Neural progenitor cell (in vitro differentiated cells): ENCODE data around the gene SH3GL1. TPM values are rescaled to one million over a fixed set of nuclear protein-coding genes. Genes with fewer than 3 reads are reported as not detected.

Experiments used
- DNase-seq: peaks from one replicate; pipeline ENCODE4 v3.0.0-alpha.2; 2016; ENCODE audit warnings: low spot score
- H2AFZ ChIP-seq: fragments of 200-600 bp; sonication (generic); replicated peaks from 2 replicates; pipeline ENCODE4 v1.6.1; 2016; ENCODE audit warnings: antibody characterized with exemption
- H3F3A ChIP-seq: fragments of 200-600 bp; sonication (generic); 2 replicates; pipeline ENCODE4 v1.6.1; 2016; ENCODE audit warnings: antibody characterized with exemption, low read depth
- H3K27ac ChIP-seq: fragments of 200-600 bp; sonication (generic); 2 replicates; pipeline ENCODE4 v1.5.1; 2016; ENCODE audit warnings: mild to moderate bottlenecking
- H3K27me3 ChIP-seq: fragments of 200-600 bp; sonication (generic); 2 replicates; pipeline ENCODE4 v1.6.1; 2016; ENCODE audit warnings: mild to moderate bottlenecking, moderate library complexity
- H3K36me3 ChIP-seq: fragments of 200-600 bp; sonication (generic); 2 replicates; pipeline ENCODE4 v1.5.1; 2016
- H3K4me1 ChIP-seq: fragments of 200-600 bp; sonication (generic); 2 replicates; pipeline ENCODE4 v1.6.1; 2016; ENCODE audit warnings: mixed run types
- H3K4me2 ChIP-seq: fragments of 200-600 bp; sonication (generic); 2 replicates; pipeline ENCODE4 v1.6.1; 2016
- H3K4me3 ChIP-seq: fragments of 200-600 bp; sonication (generic); 2 replicates; pipeline ENCODE4 v1.5.1; 2016
- H3K79me2 ChIP-seq: fragments of 200-600 bp; sonication (generic); 2 replicates; pipeline ENCODE4 v1.6.1; 2016; ENCODE audit warnings: low read depth
- H3K9ac ChIP-seq: fragments of 200-600 bp; sonication (generic); 2 replicates; pipeline ENCODE4 v1.6.1; 2016
- H3K9me3 ChIP-seq: fragments of 200-600 bp; sonication (generic); 2 replicates; pipeline ENCODE4 v1.5.1; 2016; ENCODE audit warnings: low read depth
- H4K20me1 ChIP-seq: fragments of 200-600 bp; sonication (generic); 2 replicates; pipeline ENCODE4 v1.6.1; 2016; ENCODE audit warnings: low read depth
- H3K27ac Mint-ChIP-seq: 3 replicates; pipeline ENCODE4 v1.8.0; 2021; ENCODE audit warnings: mixed read lengths
- H3K27me3 Mint-ChIP-seq: 2 replicates; pipeline ENCODE4 v1.8.0; 2022; ENCODE audit warnings: low read depth, mild to moderate bottlenecking, inconsistent platforms, moderate library complexity, mixed read lengths; ENCODE audit not compliant: insufficient read depth
- H3K36me3 Mint-ChIP-seq: 3 replicates; pipeline ENCODE4 v1.8.0; 2021; ENCODE audit warnings: mixed read lengths
- H3K4me1 Mint-ChIP-seq: 3 replicates; pipeline ENCODE4 v1.8.0; 2021; ENCODE audit warnings: mixed read lengths
- H3K4me3 Mint-ChIP-seq: 3 replicates; pipeline ENCODE4 v1.8.0; 2021; ENCODE audit warnings: mild to moderate bottlenecking, moderate library complexity, mixed read lengths
- H3K9me3 Mint-ChIP-seq: 3 replicates; pipeline ENCODE4 v1.8.0; 2020; ENCODE audit warnings: mixed read lengths
- EZH2 ChIP-seq: fragments of 200-600 bp; sonication (generic); IDR thresholded peaks from 2 replicates; pipeline ENCODE4 v1.6.1; 2017; ENCODE audit warnings: antibody characterized with exemption, mild to moderate bottlenecking, moderate library complexity
- EZH2phosphoT487 ChIP-seq: fragments of 200-600 bp; sonication (generic); IDR thresholded peaks from 2 replicates; pipeline ENCODE4 v1.6.1; 2017; ENCODE audit warnings: antibody characterized with exemption
- total RNA-seq: library from RNA; depleted of rRNA; stranded (reverse); fragments of >200 nt; gene quantifications from 2 replicates; pipeline ENCODE4 v1.2.3, GENCODE V29; 2015; ENCODE audit warnings: low replicate concordance
- TF ChIP-seq, protein P1 (sequence below): fragments of 200-600 bp; sonication (generic); IDR thresholded peaks from 2 replicates; pipeline ENCODE4 v1.5.1; 2017; ENCODE audit warnings: antibody characterized with exemption, mild to moderate bottlenecking

SH3GL1 gene
- total RNA-seq, 1 donor from 2014 or later: 25.3 TPM

DNA sequence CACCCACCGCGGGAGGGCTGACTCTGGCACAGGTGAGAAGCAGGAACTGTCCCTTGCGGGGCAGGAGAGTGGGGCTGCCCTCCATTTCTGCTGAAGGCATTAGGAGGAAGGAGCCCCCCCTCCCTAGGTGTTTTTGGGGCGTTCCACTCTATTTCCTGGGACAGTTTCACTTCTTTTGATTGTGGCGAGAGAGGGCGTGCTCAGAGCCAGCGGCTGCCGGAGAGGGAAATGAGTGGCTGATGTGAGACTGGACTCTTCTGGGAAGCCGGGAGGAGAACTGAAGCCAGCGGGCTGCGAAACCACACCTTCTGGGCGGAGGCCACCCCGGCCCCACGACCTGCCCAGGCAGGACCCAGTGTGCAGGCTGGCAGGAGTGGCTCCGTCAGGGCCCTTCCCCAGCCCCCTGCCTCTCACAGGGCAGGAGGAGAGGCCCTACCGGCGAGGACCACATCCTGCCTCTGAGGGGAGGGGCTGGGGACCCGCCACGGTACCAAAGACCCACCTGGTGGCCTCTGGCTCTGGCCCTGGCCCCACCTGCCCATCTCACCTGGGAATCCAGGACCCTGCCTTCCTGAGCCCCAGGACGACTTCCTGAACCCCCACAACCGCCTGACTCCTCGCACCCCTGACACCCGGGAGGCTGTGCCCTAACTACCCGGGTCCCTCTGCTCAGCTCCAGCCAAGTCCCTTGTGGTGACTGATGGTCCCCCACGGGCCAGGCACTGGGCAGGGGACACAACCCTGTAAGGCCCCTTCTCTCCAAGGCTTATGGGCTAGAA, 31.0 kb downstream of the SH3GL1 start:
- peaks cover 2% of the 10 kb centered on the region for H3K36me3 Mint-ChIP-seq
- Histone ChIP-seq H3K9ac (peak overlapping the region; percentile 23), H3F3A (peaks cover 16% of the 10 kb centered on the region), H3K4me1 (peaks cover 17% of the 10 kb centered on the region), H3K4me3 (no peak overlapping the region), H3K79me2 (peaks cover 46% of the 10 kb centered on the region), H3K27me3 (no peaks in the 10 kb centered on the region), H3K36me3 (no peaks in the 10 kb centered on the region), H3K9me3 (no peaks in the 10 kb centered on the region), H4K20me1 (peaks cover 75% of the 10 kb centered on the region), H2AFZ (no peak overlapping the region), H3K4me2 (peak overlapping the region; percentile 40), H3K27ac (peak overlapping the region; percentile 79)
- H3K4me3 Mint-ChIP-seq: peak overlapping the region; percentile 59
- H3K4me1 Mint-ChIP-seq: peaks cover 27% of the 10 kb centered on the region
- DNase-seq: peak; percentile 43
- peak overlapping the region; percentile 83 for H3K27ac Mint-ChIP-seq
- H3K27me3 Mint-ChIP-seq: peaks cover 3% of the 10 kb centered on the region
- no peaks in the 10 kb centered on the region for H3K9me3 Mint-ChIP-seq
- no peak for TF ChIP-seq EZH2
- TF ChIP-seq EZH2phosphoT487: no peak
- TF ChIP-seq, protein P1, sequence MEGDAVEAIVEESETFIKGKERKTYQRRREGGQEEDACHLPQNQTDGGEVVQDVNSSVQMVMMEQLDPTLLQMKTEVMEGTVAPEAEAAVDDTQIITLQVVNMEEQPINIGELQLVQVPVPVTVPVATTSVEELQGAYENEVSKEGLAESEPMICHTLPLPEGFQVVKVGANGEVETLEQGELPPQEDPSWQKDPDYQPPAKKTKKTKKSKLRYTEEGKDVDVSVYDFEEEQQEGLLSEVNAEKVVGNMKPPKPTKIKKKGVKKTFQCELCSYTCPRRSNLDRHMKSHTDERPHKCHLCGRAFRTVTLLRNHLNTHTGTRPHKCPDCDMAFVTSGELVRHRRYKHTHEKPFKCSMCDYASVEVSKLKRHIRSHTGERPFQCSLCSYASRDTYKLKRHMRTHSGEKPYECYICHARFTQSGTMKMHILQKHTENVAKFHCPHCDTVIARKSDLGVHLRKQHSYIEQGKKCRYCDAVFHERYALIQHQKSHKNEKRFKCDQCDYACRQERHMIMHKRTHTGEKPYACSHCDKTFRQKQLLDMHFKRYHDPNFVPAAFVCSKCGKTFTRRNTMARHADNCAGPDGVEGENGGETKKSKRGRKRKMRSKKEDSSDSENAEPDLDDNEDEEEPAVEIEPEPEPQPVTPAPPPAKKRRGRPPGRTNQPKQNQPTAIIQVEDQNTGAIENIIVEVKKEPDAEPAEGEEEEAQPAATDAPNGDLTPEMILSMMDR: no peak

GRCh38 chr19:4368128-4368820, 32.1 kb downstream of the SH3GL1 start:
- peaks cover 2% of the 10 kb centered on the region for H3K36me3 Mint-ChIP-seq
- peak overlapping the region; percentile 83 for H3K27ac Mint-ChIP-seq
- H3K27ac ChIP-seq: peak overlapping the region; percentile 79
- TF ChIP-seq EZH2 (no peak), EZH2phosphoT487 (no peak)
- TF ChIP-seq, protein P1: no peak
- peaks cover 17% of the 10 kb centered on the region for H3K4me1 ChIP-seq
- no peak for DNase-seq
- no peaks in the 10 kb centered on the region for H3K27me3 ChIP-seq
- no peak overlapping the region for H3K4me2 ChIP-seq
- H3K9me3 Mint-ChIP-seq: no peaks in the 10 kb centered on the region
- H3K9me3 ChIP-seq: no peaks in the 10 kb centered on the region
- H3K4me3 ChIP-seq: no peak overlapping the region
- H4K20me1 ChIP-seq: peaks cover 68% of the 10 kb centered on the region
- H2AFZ ChIP-seq: no peak overlapping the region
- peaks cover 25% of the 10 kb centered on the region for H3F3A ChIP-seq
- H3K79me2 ChIP-seq: peaks cover 36% of the 10 kb centered on the region
- H3K4me3 Mint-ChIP-seq: peak overlapping the region; percentile 59
- no peak overlapping the region for H3K9ac ChIP-seq
- peaks cover 3% of the 10 kb centered on the region for H3K27me3 Mint-ChIP-seq
- H3K4me1 Mint-ChIP-seq: peaks cover 22% of the 10 kb centered on the region
- H3K36me3 ChIP-seq: no peaks in the 10 kb centered on the region

- Histone ChIP-seq H3K27ac (no peak overlapping the region), H3K79me2 (peaks cover 31% of the 10 kb centered on the region), H3F3A (peaks cover 30% of the 10 kb centered on the region), H3K4me1 (peaks cover 17% of the 10 kb centered on the region), H4K20me1 (peaks cover 65% of the 10 kb centered on the region), H3K4me3 (no peak overlapping the region), H3K36me3 (no peaks in the 10 kb centered on the region), H2AFZ (no peak overlapping the region), H3K9ac (no peak overlapping the region), H3K27me3 (no peaks in the 10 kb centered on the region), H3K9me3 (no peaks in the 10 kb centered on the region), H3K4me2 (no peak overlapping the region)
- TF ChIP-seq EZH2phosphoT487: no peak
- TF ChIP-seq EZH2: no peak
- TF ChIP-seq, protein P1: no peak
- Mint-ChIP-seq H3K27me3 (peaks cover 3% of the 10 kb centered on the region), H3K4me3 (peak overlapping the region; percentile 57), H3K36me3 (peaks cover 2% of the 10 kb centered on the region), H3K9me3 (no peaks in the 10 kb centered on the region), H3K27ac (peak overlapping the region; percentile 29), H3K4me1 (peaks cover 22% of the 10 kb centered on the region)
- no peak for DNase-seq
These were observed 32.6 kb downstream of the SH3GL1 start for GRCh38 chr19:4367781-4368127.
